Fibroblast of lung (primary cell): ENCODE data around the gene CSGALNACT2. TPM values are rescaled to one million over a fixed set of nuclear protein-coding genes. Genes with fewer than 3 reads are reported as not detected.

Experiments
- DNase-seq, 2 donors: peaks; one replicate each; pipeline versions ENCODE4 v3.0.0 to v3.0.0-alpha.2; 2010; ENCODE audit warnings: low read depth in 2 of 2
- H2AFZ ChIP-seq: 2 replicates; pipeline ENCODE4 v1.5.1; 2012; ENCODE audit warnings: low read length, control low read depth, inconsistent platforms
- H3K27ac ChIP-seq: 2 replicates; pipeline ENCODE4 v1.5.1; 2011; ENCODE audit warnings: low read length, control low read depth; ENCODE audit not compliant: insufficient read depth
- H3K27me3 ChIP-seq: 2 replicates; pipeline ENCODE4 v1.5.1; 2011; ENCODE audit warnings: mild to moderate bottlenecking, low read length; ENCODE audit not compliant: control insufficient read depth, insufficient read depth
- H3K36me3 ChIP-seq: 2 replicates; pipeline ENCODE4 v1.5.1; 2011; ENCODE audit warnings: low read length; ENCODE audit not compliant: control insufficient read depth, insufficient read depth
- H3K4me1 ChIP-seq: 2 replicates; pipeline ENCODE4 v1.5.1; 2011; ENCODE audit warnings: low read length; ENCODE audit not compliant: control insufficient read depth, insufficient read depth; ENCODE audit errors: extremely low read depth
- H3K4me2 ChIP-seq: 2 replicates; pipeline ENCODE4 v1.5.1; 2011; ENCODE audit warnings: low read length, control low read depth; ENCODE audit not compliant: insufficient read depth; ENCODE audit errors: extremely low read depth
- H3K4me3 ChIP-seq, 4 experiments: fragments of 200-600 bp in 1 of 4; sonication (generic) in 1 of 4; replicated peaks in 1 of 4; 2 replicates each; pipeline ENCODE4 v1.5.1; 2011 to 2016; ENCODE audit warnings: low read length in 4 of 4, low read depth in 3 of 4, mild to moderate bottlenecking in 3 of 4, control low read depth in 2 of 4, inconsistent platforms in 1 of 4, mixed read lengths in 1 of 4; ENCODE audit not compliant: insufficient read depth in 1 of 4; ENCODE audit errors: control extremely low read depth in 1 of 4
- H3K79me2 ChIP-seq: 2 replicates; pipeline ENCODE4 v1.5.1; 2012; ENCODE audit warnings: mild to moderate bottlenecking, low read length, inconsistent platforms; ENCODE audit not compliant: control insufficient read depth, insufficient read depth
- H3K9ac ChIP-seq: 2 replicates; pipeline ENCODE4 v1.5.1; 2011; ENCODE audit warnings: mild to moderate bottlenecking, low read length, control low read depth; ENCODE audit not compliant: insufficient read depth
- H3K9me3 ChIP-seq: 2 replicates; pipeline ENCODE4 v1.5.1; 2012; ENCODE audit warnings: low read depth, low read length; ENCODE audit not compliant: control insufficient read depth, insufficient read depth
- H4K20me1 ChIP-seq: 2 replicates; pipeline ENCODE4 v1.5.1; 2011; ENCODE audit warnings: low read length; ENCODE audit not compliant: control insufficient read depth, insufficient read depth; ENCODE audit errors: extremely low read depth
- CTCF ChIP-seq, 2 donors: IDR thresholded peaks in 1 of 2; conservative IDR thresholded peaks in 1 of 2; 1 replicate in 1 of 2; 2 replicates in 1 of 2; pipeline ENCODE4 v1.5.1; 2011 to 2012; ENCODE audit warnings: low read length in 2 of 2, control low read depth in 1 of 2, inconsistent platforms in 1 of 2, low read depth in 1 of 2, mild to moderate bottlenecking in 1 of 2
- EZH2 ChIP-seq: IDR thresholded peaks from 2 replicates; pipeline ENCODE4 v1.5.1; 2012; ENCODE audit warnings: low read length, control low read depth, mild to moderate bottlenecking; ENCODE audit errors: missing control alignments
- polyA plus RNA-seq, 2 donors: library from polyadenylated mRNA; depleted of rRNA in 1 of 2; stranded (reverse) in 1 of 2; unstranded in 1 of 2; fragments of >200 nt; gene quantifications; 2 replicates each; pipeline ENCODE4 v1.2.1, GENCODE V29; 2011 to 2012; ENCODE audit warnings: missing spikeins in 1 of 2
- total RNA-seq: library from RNA; depleted of rRNA; stranded (reverse); fragments of >200 nt; gene quantifications from 2 replicates; pipeline ENCODE4 v1.2.1, GENCODE V29; 2014

Gene CSGALNACT2
- total and polyA plus RNA-seq, 2 donors (not counting 1 experiment from before 2014, with no cell fraction given): 38.6 to 46.9 TPM

DNA sequence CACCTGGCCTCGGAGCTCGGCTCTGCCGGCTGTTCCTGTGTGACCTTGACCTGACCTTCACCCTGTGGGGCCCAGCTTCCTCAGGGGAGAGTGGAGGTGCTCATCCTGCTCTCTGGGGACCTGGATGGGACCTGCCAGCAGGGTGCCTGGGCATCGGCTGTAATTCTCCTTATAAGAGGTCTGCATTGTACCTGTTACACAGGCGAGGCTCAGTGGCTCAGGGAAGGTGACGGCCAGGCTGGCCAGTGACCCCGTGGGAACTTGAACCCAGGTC lies 32.4 kb upstream of the CSGALNACT2 start:
- no peaks in the 10 kb centered on the region for H4K20me1 ChIP-seq

DNA sequence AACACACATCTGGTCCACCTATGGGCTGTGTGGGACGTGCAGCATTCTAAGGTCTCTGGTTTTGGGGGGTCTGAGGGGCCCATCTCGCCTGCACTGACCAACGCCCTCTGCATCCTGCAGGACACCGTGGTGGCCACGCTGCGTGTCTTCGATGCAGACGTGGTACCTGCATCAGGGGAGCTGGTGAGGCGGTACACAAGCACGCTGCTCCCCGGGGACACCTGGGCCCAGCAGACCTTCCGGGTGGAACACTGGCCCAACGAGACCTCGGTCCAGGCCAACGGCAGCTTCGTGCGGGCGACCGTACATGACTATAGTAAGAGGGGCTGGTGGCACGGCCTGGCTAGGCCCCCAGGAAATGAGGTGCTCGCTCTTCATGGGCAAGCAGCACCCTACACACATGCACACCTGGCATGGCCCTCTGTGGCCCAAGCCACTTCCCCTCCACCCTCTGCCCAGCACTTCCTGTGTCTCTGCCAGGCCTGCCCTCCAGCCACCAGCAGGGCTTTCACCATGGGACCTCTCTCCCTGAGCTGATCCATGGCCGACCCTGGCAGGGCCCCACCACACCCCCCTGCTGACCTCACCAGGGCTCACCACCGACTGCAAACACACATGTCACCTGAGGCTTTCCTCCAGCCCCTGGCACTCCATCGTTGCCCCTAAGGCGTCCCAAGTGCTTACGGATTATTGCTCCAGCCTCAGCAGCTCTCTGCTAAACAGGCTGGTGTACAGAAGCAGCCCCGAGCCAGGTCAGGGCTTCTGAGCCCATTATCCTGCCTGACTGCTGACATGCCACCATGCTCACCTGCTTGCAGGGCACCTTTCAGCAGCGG lies 31.8 kb upstream of the CSGALNACT2 start:
- DNase-seq: no peak
- Histone ChIP-seq H3K27ac (no peak overlapping the region), H3K27me3 (no peaks in the 10 kb centered on the region), H3K4me2 (no peak overlapping the region), H4K20me1 (no peaks in the 10 kb centered on the region), H3K79me2 (no peaks in the 10 kb centered on the region), H3K9ac (no peak overlapping the region), H3K9me3 (no peaks in the 10 kb centered on the region), H3K4me1 (no peaks in the 10 kb centered on the region), H3K36me3 (no peaks in the 10 kb centered on the region), H2AFZ (no peak overlapping the region), H3K4me3 (no peak overlapping the region)
- no peak for TF ChIP-seq CTCF (conservative IDR thresholded peaks at IDR 0.05 in 1 of 2, IDR thresholded peaks at IDR 0.05 in 1 of 2; ENCODE audit: low read depth in 1 of 2, low read length in 2 of 2)

More for the DNA sequence above, 32.4 kb upstream of the CSGALNACT2 start:
- Histone ChIP-seq H3K9ac (no peak overlapping the region), H3K4me2 (no peak overlapping the region), H3K79me2 (no peaks in the 10 kb centered on the region), H3K27me3 (no peaks in the 10 kb centered on the region), H3K4me3 (no peak overlapping the region), H3K27ac (no peak overlapping the region), H3K4me1 (no peaks in the 10 kb centered on the region), H3K9me3 (no peaks in the 10 kb centered on the region), H3K36me3 (no peaks in the 10 kb centered on the region), H2AFZ (no peak overlapping the region)
- no peak for TF ChIP-seq CTCF (conservative IDR thresholded peaks at IDR 0.05 in 1 of 2, IDR thresholded peaks at IDR 0.05 in 1 of 2; ENCODE audit: low read depth in 1 of 2, low read length in 2 of 2)
- no peak for TF ChIP-seq EZH2
- DNase-seq: no peak

GRCh38 chr10:43108951-43109350 lies 29.3 kb upstream of the CSGALNACT2 start:
- TF ChIP-seq EZH2 (no peak), CTCF (conservative IDR thresholded peaks at IDR 0.05 in 1 of 2, IDR thresholded peaks at IDR 0.05 in 1 of 2; ENCODE audit: low read depth in 1 of 2, low read length in 2 of 2) (no peak)
- H3K27ac ChIP-seq: no peak overlapping the region

More at GRCh38 chr10:43108951-43109350, 29.3 kb upstream of the CSGALNACT2 start:
- H3K27me3 ChIP-seq: no peaks in the 10 kb centered on the region
- no peak for DNase-seq
- H2AFZ ChIP-seq: no peak overlapping the region
- H3K4me2 ChIP-seq: no peak overlapping the region
- no peaks in the 10 kb centered on the region for H3K4me1 ChIP-seq
- H3K36me3 ChIP-seq: no peaks in the 10 kb centered on the region
- no peaks in the 10 kb centered on the region for H3K9me3 ChIP-seq
- H3K4me3 ChIP-seq: no peak overlapping the region
- H3K79me2 ChIP-seq: no peaks in the 10 kb centered on the region
- no peak overlapping the region for H3K9ac ChIP-seq
- H4K20me1 ChIP-seq: no peaks in the 10 kb centered on the region
